ENCODE results near the gene MATR3. TPM values are rescaled to one million over a fixed set of nuclear protein-coding genes. Genes with fewer than 3 reads are reported as not detected.

The MATR3 gene
- total RNA-seq, 3 donors from 2014 or later (not counting 1 experiment from before 2014, with no cell fraction given): 290 to 324 (median 297) TPM

- Histone ChIP-seq H3K36me3 (ENCODE audit: control insufficient read depth, insufficient read depth, low read length) (peaks cover 15% of the 10 kb centered on the region), H3K9me3 (ENCODE audit: control insufficient read depth, insufficient read depth, low read length) (no peaks in the 10 kb centered on the region), H3K4me3 (ENCODE audit: low read length) (no peak overlapping the region), H3K4me1 (ENCODE audit: control insufficient read depth, insufficient read depth, low read length) (peaks cover 11% of the 10 kb centered on the region), H3K27me3 (ENCODE audit: control insufficient read depth, insufficient read depth, low read length) (no peaks in the 10 kb centered on the region), H3K27ac (ENCODE audit: low read length) (no peak overlapping the region)
- no peak for TF ChIP-seq CTCF (IDR thresholded peaks at IDR 0.05)
- 88% methylated on average over 5 of the region's 6 CpGs for WGBS (ENCODE audit: insufficient coverage)
- Mint-ChIP-seq H3K9me3 (no peaks in the 10 kb centered on the region), H3K27ac (no peak overlapping the region), H3K4me1 (peaks cover 10 to 19% of the 10 kb centered on the region in 2 donors), H3K4me3 (no peak overlapping the region), H3K36me3 (no peaks in the 10 kb centered on the region), H3K27me3 (ENCODE audit: low read depth in 2 of 2) (no peaks in the 10 kb centered on the region)
- intact Hi-C loops (cut with micrococcal nuclease): no loop called here
- ATAC-seq (no peak), DNase-seq (no peak)
Measured at GRCh38 chr5:139278540-139279274, 14.8 kb upstream of the MATR3 start.

DNA sequence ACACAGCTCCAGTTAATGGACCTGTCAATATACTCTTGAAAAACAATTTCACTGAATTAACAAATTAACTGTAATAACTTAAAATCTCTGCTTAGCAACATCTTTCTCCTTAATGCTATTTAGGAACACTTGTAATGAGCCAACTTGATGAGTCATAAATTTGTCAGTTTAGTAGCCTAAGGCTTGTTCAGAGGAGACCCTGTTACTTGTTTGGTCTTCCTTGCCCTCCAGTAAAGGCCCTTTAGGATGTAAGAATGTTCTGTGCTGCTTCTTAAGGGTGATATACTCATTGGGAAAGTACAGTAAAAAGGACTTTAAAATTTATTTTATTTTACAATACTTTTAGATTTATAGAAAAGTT lies 11.4 kb upstream of the MATR3 start:
- DNase-seq (no peak), ATAC-seq (no peak)
- Mint-ChIP-seq H3K4me3 (no peak overlapping the region), H3K4me1 (no peaks in the 10 kb centered on the region), H3K27me3 (ENCODE audit: low read depth in 2 of 2) (no peaks in the 10 kb centered on the region), H3K27ac (no peak overlapping the region), H3K36me3 (no peaks in the 10 kb centered on the region), H3K9me3 (no peaks in the 10 kb centered on the region)
- Histone ChIP-seq H3K4me3 (ENCODE audit: low read length) (no peak overlapping the region), H3K27me3 (ENCODE audit: control insufficient read depth, insufficient read depth, low read length) (no peaks in the 10 kb centered on the region), H3K27ac (ENCODE audit: low read length) (no peak overlapping the region), H3K9me3 (ENCODE audit: control insufficient read depth, insufficient read depth, low read length) (no peaks in the 10 kb centered on the region), H3K36me3 (ENCODE audit: control insufficient read depth, insufficient read depth, low read length) (peaks cover 22% of the 10 kb centered on the region), H3K4me1 (ENCODE audit: control insufficient read depth, insufficient read depth, low read length) (no peaks in the 10 kb centered on the region)
- intact Hi-C loops (cut with micrococcal nuclease): no loop called here
- TF ChIP-seq CTCF (IDR thresholded peaks at IDR 0.05): no peak

- H3K4me3 ChIP-seq (ENCODE audit: low read length): no peak overlapping the region
- H3K9me3 Mint-ChIP-seq: no peaks in the 10 kb centered on the region
- no peaks in the 10 kb centered on the region for H3K4me1 Mint-ChIP-seq
- DNase-seq (no peak), ATAC-seq (no peak)
- TF ChIP-seq CTCF (IDR thresholded peaks at IDR 0.05): no peak
- H3K9me3 ChIP-seq (ENCODE audit: control insufficient read depth, insufficient read depth, low read length): no peaks in the 10 kb centered on the region
- H3K27ac ChIP-seq (ENCODE audit: low read length): no peak overlapping the region
- no peak overlapping the region for H3K4me3 Mint-ChIP-seq
- peaks cover 20% of the 10 kb centered on the region for H3K36me3 ChIP-seq (ENCODE audit: control insufficient read depth, insufficient read depth, low read length)
- intact Hi-C loops (cut with micrococcal nuclease): no loop called here
- no peaks in the 10 kb centered on the region for H3K27me3 ChIP-seq (ENCODE audit: control insufficient read depth, insufficient read depth, low read length)
- no peaks in the 10 kb centered on the region for H3K4me1 ChIP-seq (ENCODE audit: control insufficient read depth, insufficient read depth, low read length)
- no peaks in the 10 kb centered on the region for H3K36me3 Mint-ChIP-seq
- WGBS (ENCODE audit: insufficient coverage): 83% methylated on average over 3 of the region's 3 CpGs
- H3K27ac Mint-ChIP-seq: no peak overlapping the region
- H3K27me3 Mint-ChIP-seq (ENCODE audit: low read depth in 2 of 2): no peaks in the 10 kb centered on the region
Measured at GRCh38 chr5:139283252-139284166, 10.0 kb upstream of the MATR3 start.
